GM12874 (cell line): ENCODE data around the gene CACNG4.

Experiments used
- CTCF ChIP-seq: IDR thresholded peaks from 2 replicates; pipeline ENCODE4 v1.5.1; 2011; ENCODE audit warnings: low read depth, mild to moderate bottlenecking, control low read depth, low read length, moderate library complexity; ENCODE audit not compliant: insufficient read depth

CACNG4 gene

DNA sequence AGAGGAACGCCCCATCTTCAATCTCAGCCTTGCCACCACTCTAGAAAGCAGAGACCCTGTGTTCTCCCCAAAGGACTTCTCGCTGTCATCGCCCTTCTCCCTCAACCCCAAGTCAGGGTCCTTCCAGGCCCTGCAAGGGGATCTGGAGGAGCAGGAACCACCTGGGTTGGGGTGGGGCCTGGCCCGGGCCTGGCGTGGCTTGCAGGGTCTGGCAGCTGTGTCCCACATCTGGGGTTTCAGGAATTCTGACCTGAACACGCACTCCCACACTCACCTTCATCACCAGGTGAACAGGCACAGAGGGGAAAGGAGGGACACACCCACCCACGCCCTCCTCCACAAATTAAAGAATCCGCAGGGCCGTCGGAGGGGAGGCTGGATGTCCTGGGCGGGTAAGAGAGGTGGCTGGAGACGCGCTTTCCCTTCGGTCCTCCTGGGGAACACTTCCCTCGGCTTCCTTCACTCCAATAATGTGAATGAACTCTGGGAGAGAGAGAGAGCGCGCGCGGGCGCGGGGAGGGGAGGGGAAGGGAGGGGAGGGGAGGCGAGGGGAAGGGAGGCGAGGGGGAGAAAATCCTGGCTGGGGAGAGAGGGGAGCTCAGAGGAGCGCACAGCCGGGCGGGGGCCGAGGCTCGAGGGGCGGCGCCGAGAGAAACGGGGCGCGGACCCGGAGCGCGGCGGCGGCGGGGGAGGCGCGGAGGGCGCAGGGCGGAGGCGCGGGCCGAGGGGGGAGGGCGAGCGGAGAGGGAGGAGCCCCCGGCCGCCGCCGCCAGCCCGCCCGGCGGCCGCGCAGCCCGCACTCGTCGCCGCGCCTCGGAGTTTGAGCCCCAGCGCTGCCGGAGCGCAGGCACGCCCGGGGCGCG lies at the start of gene CACNG4:
Gene CACNG4 (plus strand): TSS at position 799 of the 863 bp plus-strand sequence. CDS start 205 bp downstream, outside the sequence.
- TF ChIP-seq CTCF, result no peak

DNA sequence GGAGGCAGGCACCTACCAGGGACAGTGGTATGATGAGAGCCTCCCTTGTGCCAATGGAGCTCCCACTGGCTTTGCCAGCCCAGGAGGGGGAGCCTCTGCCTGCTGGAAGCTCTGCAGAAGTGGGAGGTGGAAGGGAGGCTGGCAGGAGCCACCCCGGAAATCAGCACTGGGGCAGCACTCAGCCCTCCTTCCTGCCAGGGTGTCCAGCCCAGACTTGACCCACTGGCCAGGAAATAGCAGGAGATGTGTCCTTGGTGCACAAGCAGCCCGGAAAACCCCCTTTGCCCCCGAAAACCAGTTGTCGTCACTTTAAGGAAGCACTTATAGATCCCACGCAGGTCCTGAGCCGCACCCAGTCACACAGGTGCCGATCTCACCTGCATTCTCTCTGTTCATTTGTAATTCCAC lies 49.3 kb upstream of the CACNG4 start:
- TF ChIP-seq CTCF, result 0 out of 2 replicates have a peak, but pooled peaks have one; percentile 6

DNA sequence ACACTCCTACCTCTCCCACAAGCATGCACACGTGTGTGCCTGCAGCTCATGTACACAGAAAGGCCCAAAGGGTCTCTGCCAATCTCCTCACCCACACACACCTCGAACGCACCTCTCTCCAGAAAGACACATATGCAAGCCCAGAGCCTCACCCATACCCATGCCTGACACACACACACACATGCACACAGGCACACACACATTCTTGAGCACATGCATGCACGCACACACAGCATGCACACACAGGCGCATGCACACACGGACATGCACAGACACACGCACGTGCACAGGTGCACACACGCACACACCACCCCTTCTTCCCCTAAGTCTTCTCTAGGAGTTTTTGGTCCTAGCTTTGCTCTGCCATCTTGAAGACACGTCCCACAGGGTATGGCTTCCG lies 48.7 kb upstream of the CACNG4 start:
- no peak for TF ChIP-seq CTCF

GRCh38 chr17:66916946-66917345 lies 47.6 kb upstream of the CACNG4 start:
- no peak for TF ChIP-seq CTCF

DNA sequence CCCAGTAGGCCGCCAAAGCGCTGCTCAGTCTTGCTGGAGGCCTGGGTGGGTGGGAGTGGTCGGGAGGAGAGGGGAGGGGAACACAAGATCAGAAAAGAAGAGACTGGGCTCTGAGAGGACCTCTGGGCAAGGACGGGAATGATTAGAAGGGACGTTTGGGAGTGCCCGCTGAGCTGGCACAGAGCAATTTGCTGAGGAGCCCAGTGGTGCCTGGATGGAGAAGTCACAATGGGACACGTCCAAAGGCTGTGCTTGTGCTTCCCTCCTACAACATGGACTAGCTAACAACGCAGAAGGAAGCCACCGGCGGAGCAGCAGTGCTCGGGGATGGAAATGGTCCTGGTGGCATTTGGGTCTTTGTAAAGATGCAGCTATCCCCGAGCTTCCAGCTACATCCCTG lies 45.6 kb upstream of the CACNG4 start:
- no peak for TF ChIP-seq CTCF

DNA sequence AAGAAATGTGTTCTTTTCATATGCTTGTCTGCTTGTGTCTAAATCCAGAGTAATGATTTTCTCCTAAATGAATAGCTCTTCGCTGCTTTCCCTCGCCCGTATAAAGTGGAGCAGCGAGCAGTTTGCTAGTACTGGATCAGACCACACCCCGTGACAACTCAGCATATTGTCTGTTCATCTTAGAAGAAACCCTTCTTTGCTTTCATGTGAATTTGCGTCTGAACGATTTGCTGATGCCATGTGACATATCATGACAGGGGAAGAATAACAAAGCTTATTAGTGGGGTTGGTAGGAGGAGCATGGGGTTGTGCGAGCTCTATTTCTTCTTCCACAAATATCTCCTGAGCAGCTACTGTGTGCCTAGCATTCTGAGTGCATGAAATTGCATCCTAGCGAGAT lies 44.1 kb upstream of the CACNG4 start:
- TF ChIP-seq CTCF, result no peak

DNA sequence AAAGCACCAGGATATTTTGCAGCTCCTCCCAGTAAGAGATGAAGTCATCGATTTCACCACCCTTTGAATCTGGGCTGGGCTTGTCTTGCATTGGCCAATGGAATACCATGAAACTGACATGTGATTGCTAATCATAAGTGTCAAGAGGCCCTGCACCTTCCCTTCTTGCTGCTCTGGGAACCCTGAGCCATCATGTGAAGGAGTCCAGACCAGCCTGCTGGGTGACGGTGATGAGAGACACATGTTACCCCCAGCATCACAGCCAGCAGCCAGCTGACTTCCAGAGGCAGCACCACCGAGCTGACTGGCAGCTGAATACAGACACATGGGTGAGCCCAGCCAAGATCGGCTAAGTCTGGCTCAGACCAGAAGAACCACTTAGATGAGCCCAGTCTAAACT lies 43.6 kb upstream of the CACNG4 start:
- TF ChIP-seq CTCF, result no peak
